ENCODE data around the gene FHDC1.

The FHDC1 gene

GRCh38 chr4:152997288-152997687 is 61.2 kb downstream of the FHDC1 start:
- no peaks in the 10 kb centered on the region for H3K4me1 Mint-ChIP-seq

GRCh38 chr4:152997771-152998487 is 61.8 kb downstream of the FHDC1 start:
- no peak overlapping the region for H3K4me3 Mint-ChIP-seq
- no peaks in the 10 kb centered on the region for H3K4me1 Mint-ChIP-seq
- no peaks in the 10 kb centered on the region for H3K36me3 Mint-ChIP-seq
- no peaks in the 10 kb centered on the region for H3K9me3 Mint-ChIP-seq
- DNase-seq (ENCODE audit: low spot score in 2 of 2) (no peak), ATAC-seq (no peak)
- H3K27ac Mint-ChIP-seq, result no peak overlapping the region

More at GRCh38 chr4:152997288-152997687, 61.2 kb downstream of the FHDC1 start:
- Mint-ChIP-seq H3K9me3 (no peaks in the 10 kb centered on the region), H3K4me3 (no peak overlapping the region), H3K36me3 (no peaks in the 10 kb centered on the region), H3K27ac (no peak overlapping the region)
- no peak for DNase-seq (ENCODE audit: low spot score in 2 of 2)
- ATAC-seq, result no peak

- no peak overlapping the region for H3K4me3 Mint-ChIP-seq
- H3K36me3 Mint-ChIP-seq, result no peaks in the 10 kb centered on the region
- no peak overlapping the region for H3K27ac Mint-ChIP-seq
- ATAC-seq, result no peak
- no peak for DNase-seq (ENCODE audit: low spot score in 2 of 2)
- no peaks in the 10 kb centered on the region for H3K9me3 Mint-ChIP-seq
- H3K4me1 Mint-ChIP-seq, result no peaks in the 10 kb centered on the region
Observed at GRCh38 chr4:152998861-152999260, 62.7 kb downstream of the FHDC1 start.

- Mint-ChIP-seq H3K9me3 (no peaks in the 10 kb centered on the region), H3K27ac (no peak overlapping the region), H3K36me3 (no peaks in the 10 kb centered on the region), H3K4me3 (no peak overlapping the region), H3K4me1 (no peaks in the 10 kb centered on the region)
- DNase-seq (ENCODE audit: low spot score in 2 of 2) (no peak), ATAC-seq (no peak)
Observed at GRCh38 chr4:152999346-153000075, 63.4 kb downstream of the FHDC1 start.

GRCh38 chr4:153000076-153000420 is 63.9 kb downstream of the FHDC1 start:
- Mint-ChIP-seq H3K9me3 (no peaks in the 10 kb centered on the region), H3K4me1 (no peaks in the 10 kb centered on the region), H3K4me3 (no peak overlapping the region), H3K36me3 (no peaks in the 10 kb centered on the region), H3K27ac (no peak overlapping the region)
- ATAC-seq (no peak), DNase-seq (ENCODE audit: low spot score in 2 of 2) (no peak)

GRCh38 chr4:153001626-153002025 is 65.5 kb downstream of the FHDC1 start:
- ATAC-seq, result no peak
- H3K4me1 Mint-ChIP-seq, result no peaks in the 10 kb centered on the region
- no peaks in the 10 kb centered on the region for H3K36me3 Mint-ChIP-seq
- H3K4me3 Mint-ChIP-seq, result no peak overlapping the region
- no peaks in the 10 kb centered on the region for H3K9me3 Mint-ChIP-seq
- DNase-seq (ENCODE audit: low spot score in 2 of 2), result no peak
- H3K27ac Mint-ChIP-seq, result no peak overlapping the region

GRCh38 chr4:153002110-153002509 is 66.0 kb downstream of the FHDC1 start:
- Mint-ChIP-seq H3K4me1 (no peaks in the 10 kb centered on the region), H3K36me3 (no peaks in the 10 kb centered on the region), H3K9me3 (no peaks in the 10 kb centered on the region), H3K4me3 (no peak overlapping the region), H3K27ac (no peak overlapping the region)
- ATAC-seq, result no peak
- no peak for DNase-seq (ENCODE audit: low spot score in 2 of 2)

- Mint-ChIP-seq H3K4me3 (no peak overlapping the region), H3K4me1 (no peaks in the 10 kb centered on the region), H3K27ac (no peak overlapping the region), H3K36me3 (no peaks in the 10 kb centered on the region), H3K9me3 (no peaks in the 10 kb centered on the region)
- ATAC-seq, result no peak
- no peak for DNase-seq (ENCODE audit: low spot score in 2 of 2)
Observed at GRCh38 chr4:153004081-153004850, 68.1 kb downstream of the FHDC1 start.

- ATAC-seq (no peak), DNase-seq (ENCODE audit: low spot score in 2 of 2) (no peak)
- H3K4me3 Mint-ChIP-seq, result no peak overlapping the region
- no peaks in the 10 kb centered on the region for H3K4me1 Mint-ChIP-seq
- H3K9me3 Mint-ChIP-seq, result no peaks in the 10 kb centered on the region
- no peak overlapping the region for H3K27ac Mint-ChIP-seq
- no peaks in the 10 kb centered on the region for H3K36me3 Mint-ChIP-seq
Observed at GRCh38 chr4:153005899-153006381, 69.8 kb downstream of the FHDC1 start.

GRCh38 chr4:153008578-153009199 is 72.6 kb downstream of the FHDC1 start:
- no peaks in the 10 kb centered on the region for H3K4me1 Mint-ChIP-seq
- no peaks in the 10 kb centered on the region for H3K9me3 Mint-ChIP-seq
- no peaks in the 10 kb centered on the region for H3K36me3 Mint-ChIP-seq
- ATAC-seq (no peak), DNase-seq (ENCODE audit: low spot score in 2 of 2) (no peak)
- no peak overlapping the region for H3K4me3 Mint-ChIP-seq
- H3K27ac Mint-ChIP-seq, result no peak overlapping the region

GRCh38 chr4:153010146-153010545 is 74.0 kb downstream of the FHDC1 start:
- H3K27ac Mint-ChIP-seq, result no peak overlapping the region

GRCh38 chr4:153013202-153013977 is 77.3 kb downstream of the FHDC1 start:
- no peaks in the 10 kb centered on the region for H3K9me3 Mint-ChIP-seq
- no peak overlapping the region for H3K27ac Mint-ChIP-seq
- DNase-seq (ENCODE audit: low spot score in 2 of 2), result no peak
- no peaks in the 10 kb centered on the region for H3K4me1 Mint-ChIP-seq
- H3K36me3 Mint-ChIP-seq, result no peaks in the 10 kb centered on the region
- H3K4me3 Mint-ChIP-seq, result no peak overlapping the region
- ATAC-seq, result peak; percentile 40

More at GRCh38 chr4:153010146-153010545, 74.0 kb downstream of the FHDC1 start:
- Mint-ChIP-seq H3K4me3 (no peak overlapping the region), H3K9me3 (no peaks in the 10 kb centered on the region), H3K4me1 (no peaks in the 10 kb centered on the region), H3K36me3 (no peaks in the 10 kb centered on the region)
- ATAC-seq (no peak), DNase-seq (ENCODE audit: low spot score in 2 of 2) (no peak)

GRCh38 chr4:153014460-153014859 is 78.3 kb downstream of the FHDC1 start:
- no peak for ATAC-seq
- Mint-ChIP-seq H3K4me3 (no peak overlapping the region), H3K9me3 (no peaks in the 10 kb centered on the region), H3K4me1 (no peaks in the 10 kb centered on the region), H3K27ac (no peak overlapping the region), H3K36me3 (no peaks in the 10 kb centered on the region)
- DNase-seq (ENCODE audit: low spot score in 2 of 2), result no peak

- Mint-ChIP-seq H3K27ac (no peak overlapping the region), H3K9me3 (no peaks in the 10 kb centered on the region), H3K36me3 (no peaks in the 10 kb centered on the region), H3K4me1 (no peaks in the 10 kb centered on the region), H3K4me3 (no peak overlapping the region)
- ATAC-seq (no peak), DNase-seq (ENCODE audit: low spot score in 2 of 2) (no peak)
Observed at GRCh38 chr4:153016592-153016991, 80.5 kb downstream of the FHDC1 start.

- no peak for ATAC-seq
- H3K4me1 Mint-ChIP-seq, result no peaks in the 10 kb centered on the region
- H3K27ac Mint-ChIP-seq, result no peak overlapping the region
- no peaks in the 10 kb centered on the region for H3K9me3 Mint-ChIP-seq
- H3K36me3 Mint-ChIP-seq, result no peaks in the 10 kb centered on the region
- H3K4me3 Mint-ChIP-seq, result no peak overlapping the region
- no peak for DNase-seq (ENCODE audit: low spot score in 2 of 2)
Observed at GRCh38 chr4:153018031-153018430, 81.9 kb downstream of the FHDC1 start.

Data from stimulated activated effector memory CD8-positive, alpha-beta T cell treated with anti-CD3 and anti-CD28 coated beads, Interleukin-12 subunit alpha, Interleukin-12 subunit beta, amount 100 ng/mL, for 72 hours (primary cell).